B cell (primary cell): Measurements from ENCODE around the gene LRRC4. TPM values are rescaled to one million over a fixed set of nuclear protein-coding genes. Genes with fewer than 3 reads are reported as not detected.

ENCODE experiments used
- ATAC-seq: fragments of 200-7000 bp; cut with Tn5 transposase; one replicate; pipeline ENCODE4 v1.10.0; 2021; ENCODE audit warnings: low read depth, mild to moderate bottlenecking, moderate number of reproducible peaks, moderate library complexity
- CTCF ChIA-PET: fragments of 350-600 bp; sonication (Branson Sonifier 250); formaldehyde crosslinking; loops from one replicate; lab custom pipeline; 2021; ENCODE audit warnings: antibody characterized with exemption, inconsistent platforms; lab: Charles Lee
- POLR2A ChIA-PET: fragments of 350-600 bp; sonication (Branson Sonifier 250); formaldehyde crosslinking; loops from one replicate; lab custom pipeline; 2021; ENCODE audit warnings: antibody characterized with exemption; lab: Charles Lee
- DNase-seq: peaks from one replicate; pipeline ENCODE4 v3.0.0; 2013
- H2AFZ ChIP-seq: 2 replicates; pipeline ENCODE4 v1.6.1; 2012; ENCODE audit warnings: mild to moderate bottlenecking, low read depth, low read length; ENCODE audit not compliant: insufficient read depth, poor library complexity, severe bottlenecking
- H3K27ac ChIP-seq, 2 donors: 1 replicate in 1 of 2; 2 replicates in 1 of 2; pipeline ENCODE4 v1.5.1; 2012 to 2013; ENCODE audit warnings: low read length in 2 of 2, mild to moderate bottlenecking in 2 of 2, moderate library complexity in 1 of 2
- H3K27me3 ChIP-seq, 4 experiments: fragments of 200-600 bp in 1 of 4; sonication (generic) in 1 of 4; replicated peaks in 1 of 4; 1 replicate in 2 of 4; 2 replicates in 2 of 4; pipeline versions ENCODE4 v1.6.1 to v1.7.0; 2013 to 2016; ENCODE audit warnings: low read length in 3 of 4, mild to moderate bottlenecking in 2 of 4, mixed read lengths in 1 of 4, moderate library complexity in 1 of 4; ENCODE audit not compliant: insufficient read depth in 4 of 4, control insufficient read depth in 3 of 4; ENCODE audit errors: control extremely low read depth in 1 of 4
- H3K36me3 ChIP-seq, 2 experiments: replicated peaks in 1 of 2; 1 replicate in 1 of 2; 2 replicates in 1 of 2; pipeline versions ENCODE4 v1.6.1 to v1.7.1; 2013; ENCODE audit warnings: low read length in 1 of 2; ENCODE audit not compliant: insufficient read depth in 2 of 2, control insufficient read depth in 1 of 2; ENCODE audit errors: control extremely low read depth in 1 of 2, extremely low read depth in 1 of 2
- H3K4me1 ChIP-seq, 2 donors: fragments of 200-600 bp in 1 of 2; sonication (generic) in 1 of 2; 1 replicate in 1 of 2; 2 replicates in 1 of 2; pipeline versions ENCODE4 v1.5.1 to v1.6.1; 2013 to 2017; ENCODE audit warnings: low read length in 2 of 2; ENCODE audit not compliant: control insufficient read depth in 2 of 2, insufficient read depth in 2 of 2
- H3K4me2 ChIP-seq: replicated peaks from 2 replicates; pipeline ENCODE3; 2012; ENCODE audit warnings: mild to moderate bottlenecking, low read depth, low read length; ENCODE audit not compliant: poor library complexity, severe bottlenecking
- H3K4me3 ChIP-seq, 5 experiments: fragments of 200-600 bp in 1 of 5; sonication (generic) in 1 of 5; 1 replicate in 3 of 5; 2 replicates in 2 of 5; pipeline versions ENCODE4 v1.5.1 to v1.7.0; 2011 to 2016; ENCODE audit warnings: low read length in 4 of 5, mild to moderate bottlenecking in 4 of 5, low read depth in 2 of 5, control low read depth in 1 of 5, moderate library complexity in 1 of 5; ENCODE audit not compliant: insufficient read depth in 1 of 5; ENCODE audit errors: control extremely low read depth in 1 of 5, extremely low read depth in 1 of 5
- H3K79me2 ChIP-seq: fragments of 200-600 bp; sonication (generic); one replicate; pipeline ENCODE4 v1.6.0; 2016; ENCODE audit warnings: low read length; ENCODE audit not compliant: control insufficient read depth, insufficient read depth
- H3K9ac ChIP-seq: fragments of 200-600 bp; sonication (generic); 2 replicates; pipeline ENCODE4 v1.6.1; 2017; ENCODE audit warnings: mild to moderate bottlenecking, low read length, moderate library complexity
- H3K9me3 ChIP-seq, 3 donors: one replicate each; pipeline versions ENCODE4 v1.6.1 to v1.7.1; 2013; ENCODE audit warnings: low read length in 2 of 3; ENCODE audit not compliant: control insufficient read depth in 2 of 3, insufficient read depth in 1 of 3; ENCODE audit errors: control extremely low read depth in 1 of 3
- H4K20me1 ChIP-seq: 2 replicates; pipeline ENCODE4 v1.6.0; 2012; ENCODE audit warnings: mild to moderate bottlenecking, low read length; ENCODE audit not compliant: insufficient read depth, control insufficient read depth, poor library complexity, severe bottlenecking
- H3K27ac Mint-ChIP-seq: one replicate; pipeline ENCODE4 v1.8.0; 2021; ENCODE audit warnings: mixed read lengths
- H3K27me3 Mint-ChIP-seq: one replicate; pipeline ENCODE4 v1.8.0; 2021; ENCODE audit warnings: mixed read lengths
- H3K4me1 Mint-ChIP-seq: one replicate; pipeline ENCODE4 v1.8.0; 2021; ENCODE audit warnings: mixed read lengths
- H3K4me3 Mint-ChIP-seq: one replicate; pipeline ENCODE4 v1.8.0; 2021; ENCODE audit warnings: mixed read lengths
- H3K9me3 Mint-ChIP-seq: one replicate; pipeline ENCODE4 v1.8.0; 2022; ENCODE audit warnings: mixed read lengths; ENCODE audit not compliant: insufficient read depth
- CTCF ChIP-seq: fragments of 200-600 bp; IDR thresholded peaks from one replicate; pipeline ENCODE4 v1.8.0; 2022; ENCODE audit warnings: antibody characterized with exemption, mild to moderate bottlenecking
- EZH2 ChIP-seq: IDR thresholded peaks from 2 replicates; pipeline ENCODE4 v1.6.1; 2012; ENCODE audit warnings: borderline replicate concordance, low read depth, mild to moderate bottlenecking, moderate library complexity, low read length; ENCODE audit not compliant: insufficient read depth, poor library complexity, severe bottlenecking
- WGBS: methylation state at CpG from one replicate; pipeline ENCODE4 v1.1.5; 2013; ENCODE audit warnings: missing lambda C conversion rate; ENCODE audit not compliant: insufficient coverage; 5-methylcytosine and 5-hydroxymethylcytosine counted together
- intact Hi-C: fragments of 100-400 bp; cut with micrococcal nuclease; formaldehyde crosslinking; loops from one replicate; pipeline ENCODE4 v1.10.0; 2022
- polyA plus RNA-seq: library from polyadenylated mRNA; depleted of rRNA; stranded (reverse); fragments of >200 nt; gene quantifications from 2 replicates; pipeline ENCODE4 v1.2.3, GENCODE V29; 2012
- total RNA-seq, 2 donors: library from RNA; stranded (reverse); fragments of 120-200 nt in 1 of 2; gene quantifications; 1 replicate in 1 of 2; 2 replicates in 1 of 2; pipeline versions ENCODE4 v1.2.3 to v1.2.4, GENCODE V29; 2013 to 2022

Gene LRRC4
- total and polyA plus RNA-seq, 2 donors (not counting 1 experiment from before 2014, with no cell fraction given), result 0.98 to 1.2 TPM

- Histone ChIP-seq H3K27me3 (no peaks in the 10 kb centered on the region), H3K9me3 (no peaks in the 10 kb centered on the region), H3K27ac (no peak overlapping the region), H3K79me2 (peaks cover 8% of the 10 kb centered on the region), H2AFZ (no peak overlapping the region), H3K4me1 (peaks cover 5 to 6% of the 10 kb centered on the region in 2 donors), H4K20me1 (peaks cover 5% of the 10 kb centered on the region), H3K36me3 (peaks cover 0 to 8% of the 10 kb centered on the region in 2 experiments), H3K4me2 (no peak overlapping the region), H3K9ac (no peak overlapping the region), H3K4me3 (no peak overlapping the region)
- Mint-ChIP-seq H3K4me3 (no peak overlapping the region), H3K4me1 (peaks cover 13% of the 10 kb centered on the region), H3K27ac (no peak overlapping the region), H3K9me3 (no peaks in the 10 kb centered on the region), H3K27me3 (no peaks in the 10 kb centered on the region)
- DNase-seq (no peak), ATAC-seq (no peak)
- CTCF ChIA-PET, result interaction anchor here (1.6 kb wide), 1 partner anchor 150 kb away, joined by 3 read pairs; no protein-coding TSS in a partner anchor
- WGBS, result 93% methylated on average over 5 of the region's 7 CpGs
- intact Hi-C loops, result no loop called here
- POLR2A ChIA-PET, result no interaction called here
- TF ChIP-seq EZH2 (no peak), CTCF (no peak)
Observed at GRCh38 chr7:128059143-128059988, 28.1 kb upstream of the LRRC4 start.

DNA sequence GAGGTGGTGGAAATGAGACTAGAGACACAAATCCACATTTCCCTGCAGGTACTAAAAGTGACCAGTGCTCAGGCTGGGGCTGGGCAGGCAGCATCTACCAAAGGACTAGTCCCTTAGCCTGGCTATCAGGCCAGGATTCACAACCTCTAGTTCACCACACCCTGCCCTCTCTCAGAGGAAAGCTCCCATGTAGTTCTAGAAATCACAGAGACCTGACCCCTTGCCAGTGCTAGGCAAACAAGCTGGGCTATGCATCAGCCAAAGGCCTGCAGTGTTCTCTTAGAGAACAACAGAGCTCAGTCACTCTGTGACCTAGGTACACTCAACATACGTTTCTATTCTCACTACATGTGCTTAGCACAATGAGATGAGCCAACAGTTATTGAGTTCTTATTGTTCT is 26.7 kb upstream of the LRRC4 start:
- Histone ChIP-seq H3K36me3 (peaks cover 0 to 8% of the 10 kb centered on the region in 2 experiments), H4K20me1 (peaks cover 5% of the 10 kb centered on the region), H3K27ac (no peak overlapping the region), H3K4me2 (no peak overlapping the region), H3K79me2 (peaks cover 7% of the 10 kb centered on the region), H3K4me1 (peaks cover 6 to 8% of the 10 kb centered on the region in 2 donors), H3K9ac (no peak overlapping the region), H3K27me3 (no peaks in the 10 kb centered on the region), H2AFZ (no peak overlapping the region), H3K9me3 (no peaks in the 10 kb centered on the region), H3K4me3 (no peak overlapping the region)
- no CpG with 5 or more reads among the region's 1 CpG for WGBS
- ATAC-seq (no peak), DNase-seq (no peak)
- CTCF ChIA-PET, result interaction anchor here (0.7 kb wide), 1 partner anchor 152 kb away, joined by 3 read pairs; no protein-coding TSS in a partner anchor
- Mint-ChIP-seq H3K9me3 (no peaks in the 10 kb centered on the region), H3K27me3 (no peaks in the 10 kb centered on the region), H3K27ac (no peak overlapping the region), H3K4me3 (no peak overlapping the region), H3K4me1 (peaks cover 17% of the 10 kb centered on the region)
- intact Hi-C loops, result no loop called here
- no peak for TF ChIP-seq EZH2
- no peak for TF ChIP-seq CTCF
- POLR2A ChIA-PET, result no interaction called here
